Tibial nerve (tissue), 4 donors: Measurements from ENCODE around the gene RAI14.
"Not testable (repeated sequence)": the region's sequence is repeated elsewhere in the genome, so short reads cannot be mapped to it uniquely, and the experiment has no call there.

Source experiments
- CTCF ChIP-seq, 5 experiments: fragments of 200-600 bp in 3 of 5; fragments of 450-650 bp in 2 of 5; sonication (generic) in 3 of 5; IDR thresholded peaks; one replicate each; pipeline ENCODE4 v1.5.1; 2016 to 2019; ENCODE audit warnings: antibody characterized with exemption in 5 of 5, mild to moderate bottlenecking in 3 of 5, moderate library complexity in 2 of 5
- EP300 ChIP-seq, 2 donors: sonication (generic); formaldehyde crosslinking; IDR thresholded peaks; one replicate each; pipeline ENCODE4 v1.6.1; 2017; ENCODE audit warnings: antibody characterized with exemption in 2 of 2, mild to moderate bottlenecking in 1 of 2
- POLR2A ChIP-seq, 2 donors: fragments of 450-650 bp; IDR thresholded peaks; one replicate each; pipeline ENCODE4 v1.6.1; 2017; ENCODE audit warnings: antibody characterized with exemption in 2 of 2, mild to moderate bottlenecking in 2 of 2, moderate library complexity in 2 of 2

GRCh38 chr5:34701442-34701841 is 45.3 kb downstream of the RAI14 start:
- not testable (repeated sequence) for TF ChIP-seq CTCF, POLR2A, EP300 (IDR thresholded peaks at IDR 0.05)
